ENCODE results near the gene PLPP4. TPM values are rescaled to one million over a fixed set of nuclear protein-coding genes. Genes with fewer than 3 reads are reported as not detected.

Gene PLPP4
- total RNA-seq, 1 donor from 2014 or later: 2.5 TPM

GRCh38 chr10:120578890-120579289 is 121.9 kb downstream of the PLPP4 start:
- no peaks in the 10 kb centered on the region for H3K4me1 ChIP-seq
- no peaks in the 10 kb centered on the region for H3K36me3 ChIP-seq
- no peak overlapping the region for H3K4me3 ChIP-seq
- H3K9me3 ChIP-seq: no peaks in the 10 kb centered on the region
- TF ChIP-seq POLR2AphosphoS5 (IDR thresholded peaks at IDR 0.05; ENCODE audit: insufficient read depth in 1 of 2, low read depth in 1 of 2) (no peak), CTCF (IDR thresholded peaks at IDR 0.05) (no peak), POLR2A (IDR thresholded peaks at IDR 0.05) (no peak)
- H3K27me3 ChIP-seq: no peaks in the 10 kb centered on the region
- no peak overlapping the region for H3K27ac ChIP-seq
- intact Hi-C loops (cut with DNase I): no loop called here
- DNase-seq (ENCODE audit: extremely low spot score in 2 of 2): no peak

DNA sequence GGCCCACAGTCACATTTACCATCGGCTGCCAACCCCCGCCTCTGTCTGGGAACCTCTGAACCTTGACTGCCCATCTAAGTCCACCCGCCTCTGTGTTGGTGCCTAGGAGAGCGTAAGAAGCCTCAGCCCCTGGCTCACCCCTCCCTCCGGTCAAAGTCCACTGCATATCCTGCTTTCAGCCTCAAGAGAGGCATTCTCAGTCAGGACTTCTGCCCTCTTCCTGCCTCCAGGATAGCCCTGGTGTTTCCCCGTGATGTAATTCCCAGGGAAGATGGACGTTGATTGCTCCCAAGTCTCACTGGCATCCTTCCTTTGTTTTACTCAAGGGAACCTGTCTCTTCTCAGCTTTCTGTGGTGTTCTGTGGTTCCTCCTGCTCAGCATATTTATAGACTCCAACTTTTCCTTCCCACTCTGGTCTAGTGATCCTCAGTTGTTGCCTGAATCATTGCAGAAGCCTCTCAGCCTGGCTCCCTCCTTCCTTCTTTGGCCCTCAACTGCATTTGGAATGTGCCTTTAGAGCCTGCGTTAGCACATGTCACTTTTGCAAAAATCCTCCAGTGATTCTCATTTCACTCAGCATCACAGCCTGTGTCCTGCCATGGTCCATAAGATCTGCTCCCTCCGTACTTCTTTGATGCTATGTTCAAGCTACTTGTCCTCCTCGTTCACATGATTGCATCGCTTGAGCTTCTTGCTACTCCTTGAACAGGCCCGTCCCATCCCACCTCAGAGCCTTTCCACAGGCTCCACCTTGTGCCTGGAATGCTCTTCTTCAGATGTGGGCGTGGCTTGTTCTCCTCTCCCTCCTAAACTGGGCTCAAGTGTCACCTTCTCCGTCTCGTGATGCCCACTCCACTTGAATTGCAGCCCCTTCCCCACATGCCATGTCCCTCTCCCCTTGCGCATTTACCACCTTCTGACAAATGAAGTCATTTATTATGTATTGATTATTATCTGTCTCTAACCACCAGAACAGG is 124.2 kb downstream of the PLPP4 start:
- no peak overlapping the region for H3K27ac ChIP-seq
- H3K9me3 ChIP-seq: no peaks in the 10 kb centered on the region
- H3K4me3 ChIP-seq: no peak overlapping the region
- no peaks in the 10 kb centered on the region for H3K4me1 ChIP-seq
- H3K27me3 ChIP-seq: no peaks in the 10 kb centered on the region
- DNase-seq (ENCODE audit: extremely low spot score in 2 of 2): peak in 1 of 2 donors; percentile 70
- intact Hi-C loops (cut with DNase I): no loop called here
- no peak for TF ChIP-seq POLR2AphosphoS5 (IDR thresholded peaks at IDR 0.05; ENCODE audit: insufficient read depth in 1 of 2, low read depth in 1 of 2)
- TF ChIP-seq CTCF (IDR thresholded peaks at IDR 0.05): no peak
- TF ChIP-seq POLR2A (IDR thresholded peaks at IDR 0.05): no peak
- H3K36me3 ChIP-seq: no peaks in the 10 kb centered on the region

- TF ChIP-seq POLR2AphosphoS5 (IDR thresholded peaks at IDR 0.05; ENCODE audit: insufficient read depth in 1 of 2, low read depth in 1 of 2): no peak
- TF ChIP-seq POLR2A (IDR thresholded peaks at IDR 0.05): no peak
- no peak for TF ChIP-seq CTCF (IDR thresholded peaks at IDR 0.05)
- H3K4me3 ChIP-seq: no peak overlapping the region
- H3K4me1 ChIP-seq: no peaks in the 10 kb centered on the region
- intact Hi-C loops (cut with DNase I): no loop called here
- no peaks in the 10 kb centered on the region for H3K27me3 ChIP-seq
- DNase-seq (ENCODE audit: extremely low spot score in 2 of 2): peak in 1 of 2 donors; percentile 49
- H3K9me3 ChIP-seq: no peaks in the 10 kb centered on the region
- no peak overlapping the region for H3K27ac ChIP-seq
- no peaks in the 10 kb centered on the region for H3K36me3 ChIP-seq
These were observed 125.7 kb downstream of the PLPP4 start for GRCh38 chr10:120582753-120583152.

- intact Hi-C loops (cut with DNase I): no loop called here
These were observed 126.5 kb downstream of the PLPP4 start for GRCh38 chr10:120583424-120584108.

More at GRCh38 chr10:120583424-120584108, 126.5 kb downstream of the PLPP4 start:
- H3K27me3 ChIP-seq: no peaks in the 10 kb centered on the region
- no peak for TF ChIP-seq CTCF (IDR thresholded peaks at IDR 0.05)
- TF ChIP-seq POLR2AphosphoS5 (IDR thresholded peaks at IDR 0.05; ENCODE audit: insufficient read depth in 1 of 2, low read depth in 1 of 2): no peak
- no peak for TF ChIP-seq POLR2A (IDR thresholded peaks at IDR 0.05)
- DNase-seq (ENCODE audit: extremely low spot score in 2 of 2): peak in 1 of 2 donors; percentile 25
- H3K27ac ChIP-seq: no peak overlapping the region
- H3K9me3 ChIP-seq: no peaks in the 10 kb centered on the region
- no peak overlapping the region for H3K4me3 ChIP-seq
- H3K4me1 ChIP-seq: no peaks in the 10 kb centered on the region
- no peaks in the 10 kb centered on the region for H3K36me3 ChIP-seq
